Neuronal stem cell (in vitro differentiated cells): ENCODE measurements around the gene TUBA4A.
A peak's percentile ranks its signal among the peaks of the same experiment; 100 is the strongest.

ENCODE experiments used
- DNase-seq: peaks from one replicate; pipeline ENCODE4 v3.0.0-alpha.2; 2013; ENCODE audit warnings: low spot score
- H2AFZ ChIP-seq: one replicate; pipeline ENCODE4 v1.6.1; 2013; ENCODE audit warnings: mild to moderate bottlenecking, low read length, inconsistent platforms
- H2AK5ac ChIP-seq: 2 replicates; pipeline ENCODE4 v1.6.1; 2013; ENCODE audit warnings: low read depth, mild to moderate bottlenecking, inconsistent platforms, low read length, moderate library complexity, mixed read lengths
- H2BK120ac ChIP-seq: 2 replicates; pipeline ENCODE4 v1.6.1; 2013; ENCODE audit warnings: low read depth, mild to moderate bottlenecking, inconsistent platforms, low read length, moderate library complexity, mixed read lengths
- H2BK12ac ChIP-seq: one replicate; pipeline ENCODE4 v1.6.1; 2013; ENCODE audit warnings: low read length, inconsistent platforms
- H2BK15ac ChIP-seq: 2 replicates; pipeline ENCODE4 v1.6.1; 2013; ENCODE audit warnings: mild to moderate bottlenecking, low read length, inconsistent platforms, mixed read lengths
- H2BK5ac ChIP-seq: one replicate; pipeline ENCODE4 v1.6.1; 2013; ENCODE audit warnings: inconsistent platforms, mild to moderate bottlenecking, low read length, moderate library complexity
- H3K14ac ChIP-seq: one replicate; pipeline ENCODE4 v1.6.1; 2013; ENCODE audit warnings: low read length, inconsistent platforms
- H3K18ac ChIP-seq: 2 replicates; pipeline ENCODE4 v1.6.1; 2013; ENCODE audit warnings: low read length, inconsistent platforms
- H3K23ac ChIP-seq: 2 replicates; pipeline ENCODE4 v1.6.1; 2013; ENCODE audit warnings: low read depth, mild to moderate bottlenecking, mixed read lengths, low read length, inconsistent platforms; ENCODE audit not compliant: poor library complexity
- H3K27ac ChIP-seq: replicated peaks from 3 replicates; pipeline ENCODE4 v1.5.1; 2013; ENCODE audit warnings: low read length, inconsistent platforms
- H3K27me3 ChIP-seq, 3 experiments: 2 replicates each; pipeline ENCODE4 v1.6.1; 2013; ENCODE audit warnings: low read length in 3 of 3, mild to moderate bottlenecking in 2 of 3, inconsistent platforms in 1 of 3, low read depth in 1 of 3, mixed read lengths in 1 of 3, moderate library complexity in 1 of 3; ENCODE audit not compliant: control insufficient read depth in 3 of 3, insufficient read depth in 3 of 3
- H3K36me3 ChIP-seq, 2 donors: replicated peaks in 1 of 2; 2 replicates each; pipeline ENCODE4 v1.6.1; 2013; ENCODE audit warnings: low read length in 2 of 2; ENCODE audit not compliant: control insufficient read depth in 2 of 2, insufficient read depth in 2 of 2
- H3K4ac ChIP-seq: 2 replicates; pipeline ENCODE4 v1.6.1; 2013; ENCODE audit warnings: inconsistent platforms, mild to moderate bottlenecking, low read length, moderate library complexity
- H3K4me1 ChIP-seq, 2 donors: 1 replicate in 1 of 2; 2 replicates in 1 of 2; pipeline ENCODE4 v1.6.1; 2013; ENCODE audit warnings: low read length in 2 of 2, low read depth in 1 of 2; ENCODE audit not compliant: control insufficient read depth in 2 of 2, insufficient read depth in 1 of 2
- H3K4me2 ChIP-seq: one replicate; pipeline ENCODE4 v1.6.1; 2013; ENCODE audit warnings: mild to moderate bottlenecking, low read length, inconsistent platforms; ENCODE audit not compliant: insufficient read depth, poor library complexity, severe bottlenecking
- H3K4me3 ChIP-seq, 2 donors: 2 replicates each; pipeline ENCODE4 v1.5.1; 2013; ENCODE audit warnings: low read length in 2 of 2, mild to moderate bottlenecking in 2 of 2, inconsistent platforms in 1 of 2, moderate library complexity in 1 of 2
- H3K79me1 ChIP-seq: one replicate; pipeline ENCODE4 v1.6.1; 2013; ENCODE audit warnings: low read depth, mild to moderate bottlenecking, inconsistent platforms, low read length, moderate library complexity
- H3K9ac ChIP-seq: one replicate; pipeline ENCODE4 v1.6.1; 2013; ENCODE audit warnings: mild to moderate bottlenecking, low read depth, low read length, inconsistent platforms; ENCODE audit not compliant: poor library complexity
- H3K9me3 ChIP-seq, 2 donors: replicated peaks in 1 of 2; 2 replicates each; pipeline versions ENCODE3 to v1.6.1; 2013; ENCODE audit warnings: low read length in 2 of 2, mild to moderate bottlenecking in 2 of 2, inconsistent platforms in 1 of 2, low read depth in 1 of 2, mixed read lengths in 1 of 2, moderate library complexity in 1 of 2; ENCODE audit not compliant: control insufficient read depth in 2 of 2, insufficient read depth in 1 of 2
- H4K8ac ChIP-seq: one replicate; pipeline ENCODE4 v1.6.1; 2013; ENCODE audit warnings: low read depth, mild to moderate bottlenecking, inconsistent platforms, low read length, moderate library complexity
- H4K91ac ChIP-seq: one replicate; pipeline ENCODE4 v1.6.1; 2013; ENCODE audit warnings: low read length, low read depth, mild to moderate bottlenecking, inconsistent platforms; ENCODE audit not compliant: poor library complexity
- WGBS, 2 donors: extraction: QIAGEN DNeasy Blood & Tissue Kit; methylation state at CpG; one replicate each; pipeline ENCODE4 v1.1.7; 2013; ENCODE audit warnings: missing lambda C conversion rate in 2 of 2, mixed read lengths in 1 of 2; ENCODE audit not compliant: insufficient read length in 2 of 2, insufficient replicate concordance in 1 of 2; ENCODE audit errors: extremely low coverage in 2 of 2; 5-methylcytosine and 5-hydroxymethylcytosine counted together

The TUBA4A gene

DNA sequence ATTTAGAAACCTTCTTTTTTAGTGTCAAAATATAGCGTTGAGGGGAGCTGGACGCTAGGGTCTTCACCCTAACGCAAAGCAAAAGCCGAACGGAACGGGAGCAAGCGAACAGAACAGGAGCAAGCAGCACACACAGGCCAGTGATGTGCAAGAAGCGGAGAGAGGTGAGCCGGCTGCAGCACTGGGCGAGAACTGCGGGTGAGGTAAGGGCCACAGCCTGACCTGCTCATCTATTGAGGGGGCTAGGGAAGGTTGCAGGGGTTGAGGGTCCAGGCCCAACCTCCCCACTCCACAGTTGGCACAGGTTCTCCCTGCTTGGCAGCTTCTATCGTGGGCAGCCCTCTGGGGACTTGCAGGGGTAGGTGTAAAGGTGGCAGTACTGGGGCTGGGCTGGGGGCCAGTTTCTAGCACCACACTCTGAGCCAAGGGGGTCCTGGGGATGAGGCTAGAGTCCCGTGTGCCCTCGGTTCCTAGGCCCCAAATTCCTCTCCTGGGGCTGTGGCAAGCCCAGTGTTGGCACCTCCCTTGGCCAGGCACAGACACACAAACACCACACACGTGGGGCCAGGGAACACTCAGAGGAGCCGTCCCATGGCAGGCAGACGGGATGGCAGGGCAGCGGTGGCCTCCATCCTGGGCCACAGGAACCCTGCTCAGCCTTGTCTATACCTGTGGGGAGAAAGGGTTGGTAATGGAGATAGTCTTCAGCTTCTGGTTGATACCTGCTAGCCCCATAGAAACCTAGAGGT lies 33.8 kb downstream of the TUBA4A start:
- Histone ChIP-seq H3K79me1 (peaks cover 2% of the 10 kb centered on the region), H2AFZ (no peak overlapping the region), H2BK5ac (peak overlapping the region; percentile 26), H3K4me1 (peaks cover 7 to 12% of the 10 kb centered on the region in 2 donors), H3K9me3 (no peaks in the 10 kb centered on the region), H3K23ac (peak overlapping the region; percentile 31), H3K18ac (peak overlapping the region; percentile 99), H2BK120ac (no peak overlapping the region), H4K8ac (no peak overlapping the region), H3K9ac (peak overlapping the region; percentile 72), H3K36me3 (peaks cover 43 to 70% of the 10 kb centered on the region in 2 donors), H4K91ac (no peak overlapping the region), H3K4me2 (peak overlapping the region; percentile 11), H3K27ac (no peak overlapping the region), H3K4ac (no peak overlapping the region), H3K27me3 (no peaks in the 10 kb centered on the region), H2BK15ac (peak overlapping the region; percentile 79), H3K4me3 (no peak overlapping the region), H3K14ac (peak overlapping the region; percentile 6), H2BK12ac (peak overlapping the region; percentile 22), H2AK5ac (peak overlapping the region; percentile 89)
- no peak for DNase-seq
- no CpG with 5 or more reads among the region's 18 CpGs for WGBS, 2 donors

GRCh38 chr2:219218732-219219701 lies 34.7 kb downstream of the TUBA4A start, which contains the start of gene ABCB6:
ABCB6 (minus strand) TSS chr2:219218958; CDS start chr2:219218673, 285 bp downstream.
- Histone ChIP-seq H3K79me1 (peaks cover under 1% of the 10 kb centered on the region), H3K9me3 (no peaks in the 10 kb centered on the region), H3K4ac (no peak within 1 kb of the TSS), H2BK15ac (peak within 1 kb of the TSS; percentile 79), H4K91ac (peak within 1 kb of the TSS; percentile 96), H2BK120ac (no peak within 1 kb of the TSS), H2BK12ac (no peak within 1 kb of the TSS), H3K4me3 (peak within 1 kb of the TSS; percentile 70 to 93), H3K14ac (peak within 1 kb of the TSS; percentile 97), H3K4me1 (peaks cover 7 to 12% of the 10 kb centered on the region in 2 donors), H3K36me3 (peaks cover 42 to 70% of the 10 kb centered on the region in 2 donors), H2AK5ac (peak within 1 kb of the TSS; percentile 89), H3K23ac (peak within 1 kb of the TSS; percentile 99), H2AFZ (peak within 1 kb of the TSS; percentile 91), H3K18ac (peak within 1 kb of the TSS; percentile 99), H4K8ac (peak within 1 kb of the TSS; percentile 97), H3K27me3 (no peaks in the 10 kb centered on the region), H3K9ac (peak within 1 kb of the TSS; percentile 96), H3K4me2 (peak within 1 kb of the TSS; percentile 99), H3K27ac (peak within 1 kb of the TSS; percentile 74), H2BK5ac (peak within 1 kb of the TSS; percentile 26)
- WGBS, 2 donors = no CpG with 5 or more reads among the region's 71 CpGs
- peak; percentile 82 for DNase-seq

DNA sequence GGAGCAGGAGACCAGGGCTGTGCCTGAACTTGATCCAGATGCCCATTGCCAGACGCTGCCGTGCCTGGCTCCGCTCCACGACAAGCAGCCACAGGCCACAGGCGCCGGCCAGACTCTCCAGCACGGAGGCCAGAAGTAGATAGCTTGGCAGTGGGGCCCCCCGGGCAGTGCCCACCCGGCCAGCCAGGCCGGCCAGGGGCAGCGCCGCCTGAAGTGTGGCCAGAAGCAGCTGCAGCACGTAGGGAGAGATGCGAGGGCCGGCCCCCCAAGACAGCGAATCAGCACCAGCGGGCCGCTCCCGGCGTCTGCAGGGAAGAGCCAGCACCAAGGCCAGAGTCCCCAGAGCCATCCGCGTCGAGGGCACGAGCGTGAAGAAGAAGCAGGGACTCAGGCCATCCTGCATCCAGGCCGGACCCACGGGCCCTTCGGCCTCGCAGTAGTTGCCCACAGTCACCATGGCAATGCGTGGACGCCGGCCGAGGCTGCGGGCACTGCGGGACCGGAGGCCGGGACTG lies 35.4 kb downstream of the TUBA4A start:
- no CpG with 5 or more reads among the region's 37 CpGs for WGBS, 2 donors
- Histone ChIP-seq H3K18ac (peak overlapping the region; percentile 99), H3K27ac (peak overlapping the region; percentile 52), H2BK15ac (peak overlapping the region; percentile 21), H2BK120ac (no peak overlapping the region), H3K27me3 (no peaks in the 10 kb centered on the region), H2AFZ (peak overlapping the region; percentile 91), H4K8ac (peak overlapping the region; percentile 50), H2BK5ac (peak overlapping the region; percentile 26), H2AK5ac (peak overlapping the region; percentile 89), H3K4ac (no peak overlapping the region), H3K79me1 (no peaks in the 10 kb centered on the region), H3K9ac (peak overlapping the region; percentile 96), H4K91ac (peak overlapping the region; percentile 96), H3K9me3 (no peaks in the 10 kb centered on the region), H2BK12ac (no peak overlapping the region), H3K4me2 (peak overlapping the region; percentile 99), H3K14ac (peak overlapping the region; percentile 97), H3K36me3 (peaks cover 41 to 70% of the 10 kb centered on the region in 2 donors), H3K4me1 (peaks cover 7 to 12% of the 10 kb centered on the region in 2 donors), H3K23ac (peak overlapping the region; percentile 99), H3K4me3 (peak overlapping the region; percentile 70 to 93)
- DNase-seq = peak; percentile 66
